Measurements from ENCODE around the gene ATP8B4. TPM values are rescaled to one million over a fixed set of nuclear protein-coding genes. Genes with fewer than 3 reads are reported as not detected.

Gene ATP8B4
- total RNA-seq, 1 donor from 2014 or later: 45.8 TPM

DNA sequence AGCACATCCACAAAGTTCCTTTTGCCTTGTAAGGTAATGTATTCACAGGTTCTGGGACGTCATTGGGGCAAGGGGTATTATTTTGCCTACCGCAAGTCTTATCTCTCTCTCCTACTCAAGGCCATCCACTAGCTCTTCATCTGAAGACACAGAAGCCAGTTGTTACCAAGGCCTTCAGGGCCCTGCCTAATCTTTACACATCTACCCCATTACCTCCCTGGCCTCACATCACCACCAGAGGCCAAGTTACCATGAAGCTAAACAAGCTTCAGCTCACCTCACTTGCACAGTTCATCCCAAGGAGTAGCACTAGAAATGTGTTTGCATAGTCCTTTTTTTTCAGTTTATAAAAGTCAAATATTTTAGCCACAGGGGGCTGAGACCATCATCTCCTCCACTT lies 34.1 kb downstream of the ATP8B4 start:
- Mint-ChIP-seq H3K4me3 (ENCODE audit: unreplicated experiment) (no peak overlapping the region), H3K4me1 (ENCODE audit: unreplicated experiment) (peaks cover 13% of the 10 kb centered on the region), H3K9me3 (ENCODE audit: unreplicated experiment) (no peaks in the 10 kb centered on the region), H3K27ac (ENCODE audit: unreplicated experiment) (no peak overlapping the region), H3K36me3 (ENCODE audit: low read depth, unreplicated experiment) (peaks cover 1% of the 10 kb centered on the region), H3K27me3 (ENCODE audit: unreplicated experiment) (peaks cover 3% of the 10 kb centered on the region)
- no peak for DNase-seq (ENCODE audit: low spot score)
- TF ChIP-seq, protein P1, sequence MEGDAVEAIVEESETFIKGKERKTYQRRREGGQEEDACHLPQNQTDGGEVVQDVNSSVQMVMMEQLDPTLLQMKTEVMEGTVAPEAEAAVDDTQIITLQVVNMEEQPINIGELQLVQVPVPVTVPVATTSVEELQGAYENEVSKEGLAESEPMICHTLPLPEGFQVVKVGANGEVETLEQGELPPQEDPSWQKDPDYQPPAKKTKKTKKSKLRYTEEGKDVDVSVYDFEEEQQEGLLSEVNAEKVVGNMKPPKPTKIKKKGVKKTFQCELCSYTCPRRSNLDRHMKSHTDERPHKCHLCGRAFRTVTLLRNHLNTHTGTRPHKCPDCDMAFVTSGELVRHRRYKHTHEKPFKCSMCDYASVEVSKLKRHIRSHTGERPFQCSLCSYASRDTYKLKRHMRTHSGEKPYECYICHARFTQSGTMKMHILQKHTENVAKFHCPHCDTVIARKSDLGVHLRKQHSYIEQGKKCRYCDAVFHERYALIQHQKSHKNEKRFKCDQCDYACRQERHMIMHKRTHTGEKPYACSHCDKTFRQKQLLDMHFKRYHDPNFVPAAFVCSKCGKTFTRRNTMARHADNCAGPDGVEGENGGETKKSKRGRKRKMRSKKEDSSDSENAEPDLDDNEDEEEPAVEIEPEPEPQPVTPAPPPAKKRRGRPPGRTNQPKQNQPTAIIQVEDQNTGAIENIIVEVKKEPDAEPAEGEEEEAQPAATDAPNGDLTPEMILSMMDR (IDR thresholded peaks at IDR 0.05; ENCODE audit: unreplicated experiment): no peak

DNA sequence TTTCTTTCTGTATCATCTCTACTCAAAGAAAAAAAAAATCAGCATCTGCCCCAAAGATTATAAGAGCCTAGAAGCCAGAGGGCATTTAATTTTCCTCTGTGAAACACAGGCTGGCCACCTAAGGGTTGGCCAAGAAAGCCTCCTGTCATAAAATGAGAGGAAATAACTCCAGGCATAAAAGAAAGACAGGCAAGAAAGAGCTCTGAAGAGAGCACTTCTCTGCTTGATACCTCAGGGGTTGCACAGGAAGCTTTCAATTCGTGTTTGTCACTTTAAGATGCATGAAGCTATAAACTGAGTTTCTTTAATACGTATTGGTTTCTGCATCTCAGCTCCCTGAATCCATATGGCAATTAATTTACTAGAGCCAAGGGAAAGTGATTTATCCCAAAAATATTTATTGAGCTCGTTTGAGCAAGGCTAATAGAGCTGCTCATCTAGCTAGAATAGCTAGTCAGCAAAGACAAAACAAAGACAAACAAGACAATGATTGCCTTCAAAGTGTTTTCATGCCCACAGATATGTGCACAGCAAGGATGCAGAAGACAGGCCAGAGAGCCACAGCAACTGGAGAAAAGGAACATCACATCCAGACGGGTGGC lies 35.5 kb downstream of the ATP8B4 start:
- TF ChIP-seq, protein P1 (IDR thresholded peaks at IDR 0.05; ENCODE audit: unreplicated experiment): no peak
- H3K27me3 Mint-ChIP-seq (ENCODE audit: unreplicated experiment): peaks cover 3% of the 10 kb centered on the region
- H3K27ac Mint-ChIP-seq (ENCODE audit: unreplicated experiment): no peak overlapping the region
- DNase-seq (ENCODE audit: low spot score): no peak
- peaks cover 13% of the 10 kb centered on the region for H3K4me1 Mint-ChIP-seq (ENCODE audit: unreplicated experiment)
- H3K4me3 Mint-ChIP-seq (ENCODE audit: unreplicated experiment): no peak overlapping the region
- no peaks in the 10 kb centered on the region for H3K9me3 Mint-ChIP-seq (ENCODE audit: unreplicated experiment)
- no peaks in the 10 kb centered on the region for H3K36me3 Mint-ChIP-seq (ENCODE audit: low read depth, unreplicated experiment)

- Mint-ChIP-seq H3K4me3 (ENCODE audit: unreplicated experiment) (no peak overlapping the region), H3K27me3 (ENCODE audit: unreplicated experiment) (peaks cover 3% of the 10 kb centered on the region), H3K9me3 (ENCODE audit: unreplicated experiment) (no peaks in the 10 kb centered on the region), H3K4me1 (ENCODE audit: unreplicated experiment) (peaks cover 13% of the 10 kb centered on the region), H3K36me3 (ENCODE audit: low read depth, unreplicated experiment) (no peaks in the 10 kb centered on the region), H3K27ac (ENCODE audit: unreplicated experiment) (peak overlapping the region; percentile 41)
- TF ChIP-seq, protein P1 (IDR thresholded peaks at IDR 0.05; ENCODE audit: unreplicated experiment): no peak
- DNase-seq (ENCODE audit: low spot score): no peak
Measured at GRCh38 chr15:50082066-50082465, 37.0 kb downstream of the ATP8B4 start.

GRCh38 chr15:50077651-50078050 lies 41.4 kb downstream of the ATP8B4 start:
- H3K27me3 Mint-ChIP-seq (ENCODE audit: unreplicated experiment): peaks cover 3% of the 10 kb centered on the region
- TF ChIP-seq, protein P1 (IDR thresholded peaks at IDR 0.05; ENCODE audit: unreplicated experiment): no peak
- no peaks in the 10 kb centered on the region for H3K9me3 Mint-ChIP-seq (ENCODE audit: unreplicated experiment)
- H3K36me3 Mint-ChIP-seq (ENCODE audit: low read depth, unreplicated experiment): peaks cover 6% of the 10 kb centered on the region
- H3K27ac Mint-ChIP-seq (ENCODE audit: unreplicated experiment): no peak overlapping the region
- no peak for DNase-seq (ENCODE audit: low spot score)
- H3K4me3 Mint-ChIP-seq (ENCODE audit: unreplicated experiment): no peak overlapping the region
- H3K4me1 Mint-ChIP-seq (ENCODE audit: unreplicated experiment): peaks cover 5% of the 10 kb centered on the region

GRCh38 chr15:50077176-50077575 lies 41.9 kb downstream of the ATP8B4 start:
- no peak for DNase-seq (ENCODE audit: low spot score)
- H3K4me1 Mint-ChIP-seq (ENCODE audit: unreplicated experiment): peaks cover 3% of the 10 kb centered on the region
- H3K9me3 Mint-ChIP-seq (ENCODE audit: unreplicated experiment): no peaks in the 10 kb centered on the region
- H3K36me3 Mint-ChIP-seq (ENCODE audit: low read depth, unreplicated experiment): peaks cover 10% of the 10 kb centered on the region
- no peak overlapping the region for H3K4me3 Mint-ChIP-seq (ENCODE audit: unreplicated experiment)
- TF ChIP-seq, protein P1 (IDR thresholded peaks at IDR 0.05; ENCODE audit: unreplicated experiment): no peak
- peaks cover 3% of the 10 kb centered on the region for H3K27me3 Mint-ChIP-seq (ENCODE audit: unreplicated experiment)
- no peak overlapping the region for H3K27ac Mint-ChIP-seq (ENCODE audit: unreplicated experiment)
